Activated B cell treated with CpG ODN at 0.5 μM for 24 hours (primary cell): Measurements from ENCODE around the gene NLRP14. TPM values are rescaled to one million over a fixed set of nuclear protein-coding genes. Genes with fewer than 3 reads are reported as not detected.

ENCODE experiments used
- ATAC-seq: fragments of 200-7000 bp; cut with Tn5 transposase; one replicate; pipeline ENCODE4 v1.10.0; 2021; ENCODE audit warnings: low read depth, mild to moderate bottlenecking, moderate library complexity
- CTCF ChIA-PET: fragments of 350-600 bp; sonication (Branson Sonifier 250); formaldehyde crosslinking; loops from one replicate; lab custom pipeline; 2021; ENCODE audit warnings: antibody characterized with exemption; lab: Charles Lee
- POLR2A ChIA-PET: fragments of 350-600 bp; sonication (Branson Sonifier 250); formaldehyde crosslinking; loops from one replicate; lab custom pipeline; 2021; ENCODE audit warnings: antibody characterized with exemption; lab: Charles Lee
- DNase-seq: peaks from one replicate; pipeline ENCODE4 v3.0.0; 2022
- H3K27ac Mint-ChIP-seq: one replicate; pipeline ENCODE4 v1.8.0; 2020; ENCODE audit warnings: mixed read lengths
- H3K27me3 Mint-ChIP-seq: one replicate; pipeline ENCODE4 v1.8.0; 2021; ENCODE audit warnings: mixed read lengths
- H3K36me3 Mint-ChIP-seq: one replicate; pipeline ENCODE4 v1.8.0; 2021; ENCODE audit warnings: low read depth, mixed read lengths
- H3K4me1 Mint-ChIP-seq: one replicate; pipeline ENCODE4 v1.8.0; 2021; ENCODE audit warnings: mixed read lengths
- H3K4me3 Mint-ChIP-seq: one replicate; pipeline ENCODE4 v1.8.0; 2020; ENCODE audit warnings: mild to moderate bottlenecking, mixed read lengths
- H3K9me3 Mint-ChIP-seq: one replicate; pipeline ENCODE4 v1.8.0; 2020; ENCODE audit warnings: mixed read lengths
- intact Hi-C: fragments of 100-400 bp; cut with micrococcal nuclease; formaldehyde crosslinking; loops from one replicate; pipeline ENCODE4 v1.15.1; 2024
- total RNA-seq: library from RNA; stranded (reverse); gene quantifications from 2 replicates; pipeline ENCODE4 v1.2.3, GENCODE V29; 2022
- TF ChIP-seq, protein P1 (sequence below): fragments of 200-600 bp; IDR thresholded peaks from one replicate; pipeline ENCODE4 v1.8.0; 2022; ENCODE audit warnings: antibody characterized with exemption, mild to moderate bottlenecking

The NLRP14 gene
- total RNA-seq, 1 donor from 2014 or later: 0.11 TPM

GRCh38 chr11:7030836-7031235 lies 10.6 kb downstream of the NLRP14 start:
- intact Hi-C loops: no loop called here
- Mint-ChIP-seq H3K4me3 (no peak overlapping the region), H3K27me3 (peaks cover 6% of the 10 kb centered on the region), H3K9me3 (no peaks in the 10 kb centered on the region), H3K27ac (no peak overlapping the region), H3K4me1 (no peaks in the 10 kb centered on the region), H3K36me3 (no peaks in the 10 kb centered on the region)
- TF ChIP-seq, protein P1, sequence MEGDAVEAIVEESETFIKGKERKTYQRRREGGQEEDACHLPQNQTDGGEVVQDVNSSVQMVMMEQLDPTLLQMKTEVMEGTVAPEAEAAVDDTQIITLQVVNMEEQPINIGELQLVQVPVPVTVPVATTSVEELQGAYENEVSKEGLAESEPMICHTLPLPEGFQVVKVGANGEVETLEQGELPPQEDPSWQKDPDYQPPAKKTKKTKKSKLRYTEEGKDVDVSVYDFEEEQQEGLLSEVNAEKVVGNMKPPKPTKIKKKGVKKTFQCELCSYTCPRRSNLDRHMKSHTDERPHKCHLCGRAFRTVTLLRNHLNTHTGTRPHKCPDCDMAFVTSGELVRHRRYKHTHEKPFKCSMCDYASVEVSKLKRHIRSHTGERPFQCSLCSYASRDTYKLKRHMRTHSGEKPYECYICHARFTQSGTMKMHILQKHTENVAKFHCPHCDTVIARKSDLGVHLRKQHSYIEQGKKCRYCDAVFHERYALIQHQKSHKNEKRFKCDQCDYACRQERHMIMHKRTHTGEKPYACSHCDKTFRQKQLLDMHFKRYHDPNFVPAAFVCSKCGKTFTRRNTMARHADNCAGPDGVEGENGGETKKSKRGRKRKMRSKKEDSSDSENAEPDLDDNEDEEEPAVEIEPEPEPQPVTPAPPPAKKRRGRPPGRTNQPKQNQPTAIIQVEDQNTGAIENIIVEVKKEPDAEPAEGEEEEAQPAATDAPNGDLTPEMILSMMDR: no peak
- CTCF ChIA-PET: no interaction called here
- POLR2A ChIA-PET: no interaction called here
- DNase-seq (no peak), ATAC-seq (no peak)

DNA sequence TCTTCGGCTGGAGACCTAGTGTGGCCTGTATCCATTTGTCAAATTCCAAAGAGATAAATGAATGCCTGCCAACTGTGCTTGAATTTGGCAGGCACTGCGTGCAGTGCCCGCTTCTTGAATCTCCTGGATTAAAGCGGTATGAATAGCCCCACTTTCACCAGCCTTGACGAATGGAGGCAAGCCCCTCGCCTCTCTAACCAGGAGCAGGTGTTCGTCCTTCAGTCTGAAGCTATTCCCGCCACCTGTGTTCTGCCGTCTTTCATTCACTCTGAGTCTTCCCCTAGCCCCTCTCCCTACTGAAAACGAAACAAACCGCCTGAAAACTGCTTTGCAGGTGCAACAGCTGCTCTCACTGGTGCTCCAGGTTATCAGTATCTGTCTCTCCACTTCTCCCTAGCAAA lies 11.2 kb downstream of the NLRP14 start:
- no peaks in the 10 kb centered on the region for H3K4me1 Mint-ChIP-seq
- no peak overlapping the region for H3K27ac Mint-ChIP-seq
- no peaks in the 10 kb centered on the region for H3K36me3 Mint-ChIP-seq
- TF ChIP-seq, protein P1: no peak
- peaks cover 6% of the 10 kb centered on the region for H3K27me3 Mint-ChIP-seq
- H3K9me3 Mint-ChIP-seq: no peaks in the 10 kb centered on the region
- H3K4me3 Mint-ChIP-seq: no peak overlapping the region
- DNase-seq: no peak
- ChIA-PET CTCF (no interaction called here), POLR2A (no interaction called here)
- no peak for ATAC-seq
- intact Hi-C loops: no loop called here

DNA sequence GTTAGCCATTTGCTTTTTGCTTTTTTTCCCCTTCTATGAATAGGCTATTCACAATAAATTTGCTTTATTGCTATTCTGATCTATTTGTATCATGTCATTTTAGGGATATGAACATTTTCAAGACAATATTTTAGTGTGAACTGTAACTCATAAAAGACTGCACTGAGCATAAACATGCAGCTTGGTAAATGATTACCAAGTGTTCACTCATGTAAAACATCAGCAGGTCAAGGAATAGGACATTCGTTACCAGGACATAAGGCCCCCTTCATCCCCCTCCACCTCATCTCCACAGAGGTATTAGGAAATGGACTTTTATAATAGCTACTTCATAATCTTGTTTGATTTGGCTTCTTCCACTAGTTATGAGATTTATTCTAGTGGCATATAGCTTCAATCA lies 12.4 kb downstream of the NLRP14 start:
- Mint-ChIP-seq H3K27me3 (peaks cover 6% of the 10 kb centered on the region), H3K36me3 (no peaks in the 10 kb centered on the region), H3K4me1 (no peaks in the 10 kb centered on the region), H3K4me3 (no peak overlapping the region), H3K9me3 (no peaks in the 10 kb centered on the region), H3K27ac (no peak overlapping the region)
- ATAC-seq (no peak), DNase-seq (no peak)
- ChIA-PET CTCF (no interaction called here), POLR2A (no interaction called here)
- intact Hi-C loops: no loop called here
- TF ChIP-seq, protein P1: no peak

DNA sequence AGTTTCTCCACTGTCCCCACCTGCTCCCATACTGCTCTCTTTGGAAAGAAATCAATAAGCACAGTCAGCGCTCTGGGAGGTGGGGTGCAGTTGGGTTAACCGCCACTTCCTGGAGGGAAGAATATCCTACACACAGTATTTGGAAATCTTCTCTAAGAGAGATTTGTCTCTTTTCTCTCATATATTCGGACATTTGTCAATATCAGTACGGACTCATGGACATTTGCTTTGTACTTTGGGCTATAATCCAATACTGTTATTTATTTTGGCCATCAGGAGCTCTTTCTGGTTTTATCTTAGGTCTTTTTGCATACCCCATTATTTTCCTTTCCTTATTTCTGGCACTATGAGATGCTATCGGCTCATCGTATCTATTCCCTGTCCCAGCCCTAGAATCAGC lies 13.7 kb downstream of the NLRP14 start:
- CTCF ChIA-PET: no interaction called here
- no peak overlapping the region for H3K4me3 Mint-ChIP-seq
- H3K9me3 Mint-ChIP-seq: no peaks in the 10 kb centered on the region
- no peak overlapping the region for H3K27ac Mint-ChIP-seq
- TF ChIP-seq, protein P1: no peak
- no peaks in the 10 kb centered on the region for H3K36me3 Mint-ChIP-seq
- POLR2A ChIA-PET: no interaction called here
- ATAC-seq (no peak), DNase-seq (no peak)
- peaks cover 6% of the 10 kb centered on the region for H3K27me3 Mint-ChIP-seq
- no peaks in the 10 kb centered on the region for H3K4me1 Mint-ChIP-seq
- intact Hi-C loops: no loop called here

DNA sequence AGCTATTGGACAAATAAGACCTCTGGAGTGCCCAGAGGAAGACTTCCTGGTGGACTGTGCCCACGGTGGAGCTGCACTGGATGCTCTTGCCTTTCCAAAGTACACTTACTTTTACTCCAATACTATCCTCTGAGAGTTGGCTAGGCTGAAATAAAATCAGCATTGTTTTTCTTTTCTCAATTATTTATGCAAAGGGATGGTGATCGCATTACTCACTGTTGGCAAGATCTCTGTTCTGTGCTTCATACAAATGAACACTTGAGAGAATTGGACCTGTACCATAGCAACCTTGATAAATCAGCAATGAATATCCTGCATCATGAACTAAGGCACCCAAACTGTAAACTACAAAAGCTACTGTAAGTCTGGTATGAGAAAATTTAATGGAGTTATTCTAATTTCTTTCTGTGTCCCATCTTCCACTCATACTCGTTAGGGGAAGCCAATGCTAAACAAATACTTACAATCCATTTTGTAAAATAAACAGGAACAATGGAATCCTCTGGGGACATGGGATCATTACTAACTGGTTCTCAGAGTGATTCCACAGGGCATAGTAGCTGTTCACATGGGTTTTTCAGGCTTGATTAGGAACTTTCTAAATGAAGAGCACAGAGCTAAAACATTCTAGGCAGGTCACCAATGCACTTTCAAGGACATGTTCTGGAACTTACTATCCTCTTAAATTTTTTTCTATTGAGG lies 26.3 kb downstream of the NLRP14 start:
- intact Hi-C loops: no loop called here
- POLR2A ChIA-PET: no interaction called here
- H3K4me1 Mint-ChIP-seq: no peaks in the 10 kb centered on the region

More for the DNA sequence above, 26.3 kb downstream of the NLRP14 start:
- ATAC-seq (no peak), DNase-seq (no peak)
- H3K9me3 Mint-ChIP-seq: no peaks in the 10 kb centered on the region
- TF ChIP-seq, protein P1: no peak
- no peak overlapping the region for H3K27ac Mint-ChIP-seq
- no peak overlapping the region for H3K4me3 Mint-ChIP-seq
- H3K36me3 Mint-ChIP-seq: no peaks in the 10 kb centered on the region
- H3K27me3 Mint-ChIP-seq: no peaks in the 10 kb centered on the region
- CTCF ChIA-PET: no interaction called here
